Ovary (tissue), 3 donors: ENCODE measurements around the gene HNRNPK.

ENCODE experiments used
- CTCF ChIP-seq, 3 donors: fragments of 450-650 bp in 2 of 3; fragments of 200-600 bp in 1 of 3; IDR thresholded peaks; one replicate each; pipeline versions ENCODE4 v1.5.1 to v1.8.0; 2016 to 2022; ENCODE audit warnings: antibody characterized with exemption in 3 of 3, mild to moderate bottlenecking in 1 of 3
- POLR2A ChIP-seq: fragments of 450-650 bp; IDR thresholded peaks from one replicate; pipeline ENCODE4 v1.6.1; 2017; ENCODE audit warnings: antibody characterized with exemption, mild to moderate bottlenecking, moderate library complexity
- donor health status: DM: no; HTN: no; CAD: no.

- TF ChIP-seq POLR2A: no peak
- TF ChIP-seq CTCF (IDR thresholded peaks at IDR 0.05): no peak
These were observed 49.1 kb downstream of the HNRNPK start for GRCh38 chr9:83930881-83931280.
